Naive thymus-derived CD4-positive, alpha-beta T cell (primary cell): Measurements from ENCODE around the gene SELL. TPM values are rescaled to one million over a fixed set of nuclear protein-coding genes. Genes with fewer than 3 reads are reported as not detected.
"Not testable (repeated sequence)": the region's sequence is repeated elsewhere in the genome, so short reads cannot be mapped to it uniquely, and the experiment has no call there.

Experiments used
- ATAC-seq: fragments of 150-1000 bp; cut with Tn5 transposase; 2 replicates; pipeline ENCODE4 v1.10.0; 2021; ENCODE audit warnings: mild to moderate bottlenecking, moderate library complexity
- CTCF ChIA-PET: fragments of 350-600 bp; sonication (Branson Sonifier 250); formaldehyde crosslinking; loops from one replicate; lab custom pipeline; 2021; ENCODE audit warnings: antibody characterized with exemption; lab: Charles Lee
- POLR2A ChIA-PET: fragments of 350-600 bp; sonication (Branson Sonifier 250); formaldehyde crosslinking; loops from one replicate; lab custom pipeline; 2021; ENCODE audit warnings: antibody characterized with exemption, inconsistent platforms; lab: Charles Lee
- DNase-seq, 9 donors: peaks; one replicate each; pipeline versions ENCODE4 v3.0.0 to v3.0.0-alpha.2; 2020 to 2022; ENCODE audit warnings: mixed read lengths in 1 of 9
- H3K27ac ChIP-seq: one replicate; pipeline ENCODE4 v1.7.0; 2013; ENCODE audit warnings: mild to moderate bottlenecking, low read depth, low read length, moderate library complexity
- H3K27me3 ChIP-seq, 2 donors: one replicate each; pipeline ENCODE4 v1.7.0; 2013; ENCODE audit warnings: low read length in 2 of 2, mild to moderate bottlenecking in 2 of 2, moderate library complexity in 2 of 2; ENCODE audit not compliant: control insufficient read depth in 2 of 2, insufficient read depth in 2 of 2
- H3K36me3 ChIP-seq, 3 experiments: 1 replicate in 2 of 3; 2 replicates in 1 of 3; pipeline ENCODE4 v1.7.0; 2013; ENCODE audit warnings: low read length in 3 of 3, mild to moderate bottlenecking in 3 of 3, moderate library complexity in 1 of 3; ENCODE audit not compliant: insufficient read depth in 3 of 3, control insufficient read depth in 2 of 3
- H3K4me1 ChIP-seq, 2 donors: one replicate each; pipeline ENCODE4 v1.7.0; 2013; ENCODE audit warnings: low read length in 2 of 2, mild to moderate bottlenecking in 2 of 2, moderate library complexity in 1 of 2; ENCODE audit not compliant: control insufficient read depth in 2 of 2, insufficient read depth in 2 of 2
- H3K4me3 ChIP-seq: 2 replicates; pipeline ENCODE4 v1.7.0; 2013; ENCODE audit warnings: mild to moderate bottlenecking, low read length
- H3K9me3 ChIP-seq, 3 experiments: 1 replicate in 2 of 3; 2 replicates in 1 of 3; pipeline ENCODE4 v1.7.0; 2013; ENCODE audit warnings: low read length in 3 of 3; ENCODE audit not compliant: control insufficient read depth in 2 of 3
- H3K27ac Mint-ChIP-seq, 9 donors: one replicate each; pipeline ENCODE4 v1.8.0; 2020 to 2022; ENCODE audit warnings: mixed read lengths in 9 of 9, mild to moderate bottlenecking in 8 of 9, moderate library complexity in 5 of 9, inconsistent platforms in 2 of 9
- H3K27me3 Mint-ChIP-seq, 5 donors: one replicate each; pipeline ENCODE4 v1.8.0; 2021 to 2022; ENCODE audit warnings: mixed read lengths in 5 of 5, mild to moderate bottlenecking in 1 of 5
- H3K36me3 Mint-ChIP-seq, 5 donors: one replicate each; pipeline ENCODE4 v1.8.0; 2020 to 2022; ENCODE audit warnings: mixed read lengths in 5 of 5, mild to moderate bottlenecking in 3 of 5, inconsistent platforms in 1 of 5
- H3K4me1 Mint-ChIP-seq, 7 donors: one replicate each; pipeline ENCODE4 v1.8.0; 2020 to 2022; ENCODE audit warnings: mixed read lengths in 7 of 7, mild to moderate bottlenecking in 3 of 7, inconsistent platforms in 1 of 7
- H3K4me3 Mint-ChIP-seq, 10 donors: one replicate each; pipeline ENCODE4 v1.8.0; 2020 to 2022; ENCODE audit warnings: mild to moderate bottlenecking in 10 of 10, mixed read lengths in 10 of 10, moderate library complexity in 6 of 10, inconsistent platforms in 2 of 10
- H3K9me3 Mint-ChIP-seq, 11 donors: one replicate each; pipeline ENCODE4 v1.8.0; 2020 to 2022; ENCODE audit warnings: mixed read lengths in 11 of 11, mild to moderate bottlenecking in 4 of 11, inconsistent platforms in 1 of 11, moderate library complexity in 1 of 11
- intact Hi-C, 2 donors: fragments of 100-400 bp; cut with micrococcal nuclease; formaldehyde crosslinking; loops; one replicate each; pipeline ENCODE4 v1.15.1; 2023
- polyA plus RNA-seq, 2 donors: library from polyadenylated mRNA; unstranded; fragments of 300-500 nt; fragmentation: Illumina TruSeq; gene quantifications; one replicate each; pipeline ENCODE4 v1.2.3, GENCODE V29; 2021
- total RNA-seq, 6 experiments: library from RNA in 5 of 6; stranded (reverse) in 5 of 6; gene quantifications; 1 replicate in 5 of 6; 2 replicates in 1 of 6; pipeline ENCODE4 v1.2.3 and lab custom pipeline; 2021 to 2026

Gene SELL
- total and polyA plus RNA-seq, 7 experiments from 2014 or later: 303 to 2,521 (median 582) TPM

- Histone ChIP-seq H3K9me3 (no peaks in the 10 kb centered on the region), H3K4me3 (no peak overlapping the region), H3K27ac (peak overlapping the region; percentile 9), H3K36me3 (no peaks in the 10 kb centered on the region), H3K27me3 (no peaks in the 10 kb centered on the region), H3K4me1 (peaks cover 21 to 56% of the 10 kb centered on the region in 2 donors)
- H3K27ac Mint-ChIP-seq: peak overlapping the region in 7 of 9 donors; percentile 11 to 89 (median 69)
- POLR2A ChIA-PET: interaction anchor here (0.7 to 9.7 kb wide), 12 partner anchors 11 to 81 kb away, joined by 3 to 138 read pairs (median 4); no protein-coding TSS in a partner anchor
- ATAC-seq (no peak), DNase-seq (no peak)
- peaks cover 0 to 12% (median 6%) of the 10 kb centered on the region in 11 donors for H3K9me3 Mint-ChIP-seq
- peaks cover 0 to 10% (median 0%) of the 10 kb centered on the region in 5 donors for H3K36me3 Mint-ChIP-seq
- peak overlapping the region in 6 of 10 donors; percentile 6 to 66 (median 37) for H3K4me3 Mint-ChIP-seq
- peaks cover 25 to 68% (median 48%) of the 10 kb centered on the region in 7 donors for H3K4me1 Mint-ChIP-seq
- CTCF ChIA-PET: interaction anchor here (1.2 to 1.5 kb wide), 3 partner anchors 17 to 59 kb away, joined by 4 to 5 read pairs (median 5); no protein-coding TSS in a partner anchor
- H3K27me3 Mint-ChIP-seq: no peaks in the 10 kb centered on the region
- intact Hi-C loops: loop anchor here in 1 of 2 donors (2.0 kb wide), 1 partner anchor 17 kb away; no protein-coding TSS in a partner anchor
Observed at GRCh38 chr1:169676001-169676400, 35.4 kb downstream of the SELL start.

- peaks cover 23 to 68% (median 65%) of the 10 kb centered on the region in 7 donors for H3K4me1 Mint-ChIP-seq
- no peaks in the 10 kb centered on the region for H3K27me3 Mint-ChIP-seq
- H3K4me3 Mint-ChIP-seq: peak overlapping the region in 8 of 10 donors; percentile 8 to 67 (median 38)
- ChIA-PET POLR2A (interaction anchor here (0.7 to 4.4 kb wide), 9 partner anchors 10 to 84 kb away, joined by 3 to 45 read pairs (median 5); no protein-coding TSS in a partner anchor), CTCF (interaction anchor here (1.0 to 3.8 kb wide), 4 partner anchors 11 to 84 kb away, joined by 4 to 16 read pairs (median 6); partner anchors contain the start of gene F5)
- intact Hi-C loops: loop anchor here in 1 of 2 donors (5.0 kb wide), 1 partner anchor 36 kb away; no protein-coding TSS in a partner anchor
- ATAC-seq (no peak), DNase-seq (no peak)
- Histone ChIP-seq H3K9me3 (no peaks in the 10 kb centered on the region), H3K36me3 (no peaks in the 10 kb centered on the region), H3K27ac (no peak overlapping the region), H3K27me3 (no peaks in the 10 kb centered on the region), H3K4me1 (peaks cover 7 to 32% of the 10 kb centered on the region in 2 donors), H3K4me3 (no peak overlapping the region)
- H3K9me3 Mint-ChIP-seq: peaks cover 0 to 14% (median 7%) of the 10 kb centered on the region in 11 donors
- H3K36me3 Mint-ChIP-seq: peaks cover 0 to 31% (median 5%) of the 10 kb centered on the region in 5 donors
- H3K27ac Mint-ChIP-seq: peak overlapping the region; percentile 56 to 94 (median 81)
Observed at GRCh38 chr1:169670836-169671235, 40.6 kb downstream of the SELL start.

GRCh38 chr1:169670244-169670643, 41.2 kb downstream of the SELL start:
- Mint-ChIP-seq H3K27ac (peak overlapping the region in 8 of 9 donors; percentile 69 to 94 (median 82)), H3K9me3 (peaks cover 0 to 14% (median 7%) of the 10 kb centered on the region in 11 donors), H3K36me3 (peaks cover 0 to 31% (median 5%) of the 10 kb centered on the region in 5 donors), H3K4me1 (peaks cover 23 to 62% (median 59%) of the 10 kb centered on the region in 7 donors), H3K4me3 (peak overlapping the region in 6 of 10 donors; percentile 8 to 67 (median 18))
- H3K27me3 Mint-ChIP-seq, H3K9me3 ChIP-seq, H3K36me3 ChIP-seq, ATAC-seq, H3K4me3 ChIP-seq, DNase-seq, H3K27ac ChIP-seq, H3K27me3 ChIP-seq: not testable (repeated sequence)
- ChIA-PET POLR2A (interaction anchor here (0.6 to 4.4 kb wide), 6 partner anchors 12 to 83 kb away, joined by 3 to 45 read pairs (median 5); no protein-coding TSS in a partner anchor), CTCF (interaction anchor here (1.7 to 3.8 kb wide), 3 partner anchors 12 to 67 kb away, joined by 5 to 16 read pairs (median 11); no protein-coding TSS in a partner anchor)
- peaks cover 4 to 30% of the 10 kb centered on the region in 2 donors for H3K4me1 ChIP-seq
- intact Hi-C loops: loop anchor here in 1 of 2 donors (5.0 kb wide), 1 partner anchor 37 kb away; no protein-coding TSS in a partner anchor

GRCh38 chr1:169667699-169668596, 43.5 kb downstream of the SELL start:
- peak overlapping the region; percentile 87 to 96 (median 94) for H3K27ac Mint-ChIP-seq
- peaks cover 0 to 12% (median 3%) of the 10 kb centered on the region in 11 donors for H3K9me3 Mint-ChIP-seq
- H3K27ac ChIP-seq: peak overlapping the region; percentile 51
- not testable (repeated sequence) for H3K27me3 ChIP-seq, ATAC-seq, H3K4me3 ChIP-seq, H3K9me3 ChIP-seq, H3K36me3 ChIP-seq, H3K27me3 Mint-ChIP-seq
- peak overlapping the region in 9 of 10 donors; percentile 36 to 80 (median 70) for H3K4me3 Mint-ChIP-seq
- intact Hi-C loops: loop anchor here (1.0 to 2.0 kb wide), 4 partner anchors 13 to 63 kb away; partner anchors contain the start of gene SELL (in 1 of the 2)
- H3K36me3 Mint-ChIP-seq: peaks cover 0 to 33% (median 2%) of the 10 kb centered on the region in 5 donors
- ChIA-PET CTCF (interaction anchor here (0.9 to 3.8 kb wide), 5 partner anchors 14 to 67 kb away, joined by 3 to 16 read pairs (median 4); no protein-coding TSS in a partner anchor), POLR2A (interaction anchor here (0.6 to 4.4 kb wide), 5 partner anchors 13 to 66 kb away, joined by 3 to 45 read pairs (median 6); no protein-coding TSS in a partner anchor)
- peaks cover 4 to 30% of the 10 kb centered on the region in 2 donors for H3K4me1 ChIP-seq
- DNase-seq: peak in 5 of 9 donors; percentile 22 to 38 (median 31)
- peaks cover 23 to 73% (median 65%) of the 10 kb centered on the region in 7 donors for H3K4me1 Mint-ChIP-seq

GRCh38 chr1:169667227-169667639, 44.2 kb downstream of the SELL start:
- H3K27me3 Mint-ChIP-seq, H3K9me3 ChIP-seq, H3K36me3 ChIP-seq, H3K4me3 ChIP-seq, H3K27me3 ChIP-seq: not testable (repeated sequence)
- peak overlapping the region; percentile 36 to 80 (median 70) for H3K4me3 Mint-ChIP-seq
- intact Hi-C loops: loop anchor here (1.0 to 2.0 kb wide), 4 partner anchors 14 to 62 kb away; partner anchors contain the start of gene SELL (in 1 of the 2)
- CTCF ChIA-PET: interaction anchor here (3.1 kb wide), 1 partner anchor 66 kb away, joined by 7 read pairs; no protein-coding TSS in a partner anchor
- peaks cover 4 to 30% of the 10 kb centered on the region in 2 donors for H3K4me1 ChIP-seq
- DNase-seq (peak in 5 of 9 donors; percentile 19 to 38 (median 28)), ATAC-seq (peak; percentile 62)
- peaks cover 23 to 75% (median 66%) of the 10 kb centered on the region in 7 donors for H3K4me1 Mint-ChIP-seq
- peak overlapping the region; percentile 51 for H3K27ac ChIP-seq
- H3K9me3 Mint-ChIP-seq: peaks cover 0 to 12% (median 1%) of the 10 kb centered on the region in 11 donors
- H3K36me3 Mint-ChIP-seq: peaks cover 0 to 30% (median 0%) of the 10 kb centered on the region in 5 donors
- H3K27ac Mint-ChIP-seq: peak overlapping the region; percentile 87 to 96 (median 94)
- POLR2A ChIA-PET: interaction anchor here (1.1 kb wide), 1 partner anchor 11 kb away, joined by 4 read pairs; no protein-coding TSS in a partner anchor
